Inferior parietal cortex (tissue), 1 donor: ENCODE results near the gene TAGAP.

Experiments
- DNase-seq: peaks from one replicate; pipeline ENCODE4 v3.0.0-alpha.2; 2016; ENCODE audit errors: extremely low spot score

Gene TAGAP

GRCh38 chr6:159071843-159072769 is 27.3 kb upstream of the TAGAP start:
- DNase-seq: no peak

GRCh38 chr6:159068904-159069578 is 24.2 kb upstream of the TAGAP start:
- DNase-seq: no peak

GRCh38 chr6:159067334-159067733 is 22.5 kb upstream of the TAGAP start:
- no peak for DNase-seq

- no peak for DNase-seq
Measured at GRCh38 chr6:159066483-159066882, 21.7 kb upstream of the TAGAP start.

- no peak for DNase-seq
Measured at GRCh38 chr6:159065759-159066329, 21.1 kb upstream of the TAGAP start.

- DNase-seq: no peak
Measured at GRCh38 chr6:159065091-159065490, 20.3 kb upstream of the TAGAP start.

GRCh38 chr6:159064477-159064876 is 19.7 kb upstream of the TAGAP start:
- DNase-seq: no peak

- no peak for DNase-seq
Measured at GRCh38 chr6:159063549-159063948, 18.8 kb upstream of the TAGAP start.

- DNase-seq: no peak
Measured at GRCh38 chr6:159062976-159063375, 18.2 kb upstream of the TAGAP start.

- no peak for DNase-seq
Measured at GRCh38 chr6:159062564-159062945, 17.8 kb upstream of the TAGAP start.

- DNase-seq: no peak
Measured at GRCh38 chr6:159061805-159062563, 17.2 kb upstream of the TAGAP start.

GRCh38 chr6:159061146-159061545 is 16.4 kb upstream of the TAGAP start:
- DNase-seq: no peak

GRCh38 chr6:159059885-159060506 is 15.2 kb upstream of the TAGAP start:
- DNase-seq: no peak

- DNase-seq: no peak
Measured at GRCh38 chr6:159059141-159059540, 14.3 kb upstream of the TAGAP start.

GRCh38 chr6:159056899-159057298 is 12.1 kb upstream of the TAGAP start:
- no peak for DNase-seq

- no peak for DNase-seq
Measured at GRCh38 chr6:159056432-159056831, 11.6 kb upstream of the TAGAP start.

- no peak for DNase-seq
Measured at GRCh38 chr6:159056003-159056402, 11.2 kb upstream of the TAGAP start.

- no peak for DNase-seq
Measured at GRCh38 chr6:159053781-159054398, 9.1 kb upstream of the TAGAP start.

- no peak for DNase-seq
Measured at GRCh38 chr6:159052720-159053119, 7.9 kb upstream of the TAGAP start.

GRCh38 chr6:159047891-159048685 is 3.3 kb upstream of the TAGAP start:
- DNase-seq: no peak
